Peyer's patch (tissue), 4 donors: ENCODE data around the gene OXTR.

ENCODE experiments used
- POLR2A ChIP-seq, 2 donors: fragments of 450-650 bp; IDR thresholded peaks; one replicate each; pipeline ENCODE4 v1.5.1; 2017; ENCODE audit warnings: antibody characterized with exemption in 2 of 2, mild to moderate bottlenecking in 2 of 2, moderate library complexity in 2 of 2
- TF ChIP-seq, protein P1 (sequence below), 6 experiments: fragments of 450-650 bp in 4 of 6; fragments of 200-600 bp in 2 of 6; sonication (generic) in 1 of 6; IDR thresholded peaks; one replicate each; pipeline ENCODE4 v1.5.1; 2017 to 2019; ENCODE audit warnings: antibody characterized with exemption in 6 of 6, mild to moderate bottlenecking in 3 of 6, moderate library complexity in 1 of 6

DNA sequence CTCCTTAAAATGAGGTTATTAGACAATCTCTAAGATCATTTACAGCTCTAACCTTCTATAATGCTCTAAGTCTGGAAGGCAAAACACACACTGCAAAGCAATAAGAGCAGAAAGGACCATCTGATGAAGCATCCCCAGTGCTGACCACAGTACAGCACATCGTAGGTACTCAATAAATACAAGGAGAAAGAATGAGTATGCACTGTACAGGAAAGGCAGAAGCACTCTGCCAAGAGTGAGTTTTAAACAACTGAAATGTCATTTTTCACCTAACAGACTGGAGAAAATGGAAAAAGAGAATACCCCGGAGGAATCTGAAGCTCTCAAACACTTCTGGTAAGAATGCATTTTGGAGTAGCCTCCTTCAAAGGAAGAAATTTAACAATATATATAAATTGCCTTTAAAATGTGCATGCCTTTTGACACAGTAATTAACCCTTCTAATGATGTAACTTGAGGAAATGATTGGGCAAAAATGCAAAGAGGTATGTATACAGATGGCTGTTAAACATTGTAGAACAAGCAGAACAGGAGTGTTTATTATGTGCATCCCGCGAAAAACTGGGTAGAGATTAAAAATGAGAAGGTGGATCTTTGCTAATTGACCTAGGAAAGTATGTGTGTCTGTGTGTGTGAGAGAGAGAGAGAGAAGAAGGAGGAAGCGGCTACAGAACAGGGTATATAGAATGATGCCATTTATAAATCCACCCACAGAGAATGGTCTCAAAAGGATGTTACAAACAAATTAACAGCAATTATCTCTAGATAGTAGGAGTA lies 8.0 kb upstream of the OXTR start:
- TF ChIP-seq, protein P1, sequence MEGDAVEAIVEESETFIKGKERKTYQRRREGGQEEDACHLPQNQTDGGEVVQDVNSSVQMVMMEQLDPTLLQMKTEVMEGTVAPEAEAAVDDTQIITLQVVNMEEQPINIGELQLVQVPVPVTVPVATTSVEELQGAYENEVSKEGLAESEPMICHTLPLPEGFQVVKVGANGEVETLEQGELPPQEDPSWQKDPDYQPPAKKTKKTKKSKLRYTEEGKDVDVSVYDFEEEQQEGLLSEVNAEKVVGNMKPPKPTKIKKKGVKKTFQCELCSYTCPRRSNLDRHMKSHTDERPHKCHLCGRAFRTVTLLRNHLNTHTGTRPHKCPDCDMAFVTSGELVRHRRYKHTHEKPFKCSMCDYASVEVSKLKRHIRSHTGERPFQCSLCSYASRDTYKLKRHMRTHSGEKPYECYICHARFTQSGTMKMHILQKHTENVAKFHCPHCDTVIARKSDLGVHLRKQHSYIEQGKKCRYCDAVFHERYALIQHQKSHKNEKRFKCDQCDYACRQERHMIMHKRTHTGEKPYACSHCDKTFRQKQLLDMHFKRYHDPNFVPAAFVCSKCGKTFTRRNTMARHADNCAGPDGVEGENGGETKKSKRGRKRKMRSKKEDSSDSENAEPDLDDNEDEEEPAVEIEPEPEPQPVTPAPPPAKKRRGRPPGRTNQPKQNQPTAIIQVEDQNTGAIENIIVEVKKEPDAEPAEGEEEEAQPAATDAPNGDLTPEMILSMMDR (IDR thresholded peaks at IDR 0.05) = no peak
- no peak for TF ChIP-seq POLR2A (IDR thresholded peaks at IDR 0.05)
